HepG2 (cell line): ENCODE measurements around the gene DAPK1. TPM values are rescaled to one million over a fixed set of nuclear protein-coding genes. Genes with fewer than 3 reads are reported as not detected.

Source experiments
- ARHGAP35 ChIP-seq: sonication (generic); formaldehyde crosslinking; IDR thresholded peaks from 2 replicates; pipeline ENCODE4 v1.9.0; 2022; ENCODE audit warnings: mild to moderate bottlenecking, inconsistent platforms, moderate library complexity, missing genetic modification reagents, borderline replicate concordance
- ATF5 ChIP-seq: sonication (generic); formaldehyde crosslinking; IDR thresholded peaks from 2 replicates; pipeline ENCODE4 v1.4.0; 2020; ENCODE audit warnings: mild to moderate bottlenecking, low read depth, missing genetic modification reagents
- ATM ChIP-seq: fragments of 450-650 bp; IDR thresholded peaks from 2 replicates; pipeline ENCODE4 v1.7.1; 2017; ENCODE audit warnings: mild to moderate bottlenecking, borderline replicate concordance
- FOXK2 ChIP-seq: fragments of 450-650 bp; IDR thresholded peaks from 2 replicates; pipeline ENCODE4 v1.6.1; 2016
- GABPB1 ChIP-seq: IDR thresholded peaks from 2 replicates; pipeline ENCODE4 v1.6.1; 2016; ENCODE audit warnings: mild to moderate bottlenecking, missing genetic modification reagents, moderate library complexity, missing compliant biosample characterization
- GATA4 ChIP-seq: sonication (generic); IDR thresholded peaks from 2 replicates; pipeline ENCODE4 v1.6.1; 2016; ENCODE audit warnings: antibody characterized with exemption, low read depth, borderline replicate concordance
- KDM2A ChIP-seq: sonication (generic); formaldehyde crosslinking; IDR thresholded peaks from 2 replicates; pipeline ENCODE4 v1.4.0; 2020; ENCODE audit warnings: low read depth, missing genetic modification reagents, borderline replicate concordance
- KLF6 ChIP-seq: IDR thresholded peaks from 2 replicates; pipeline ENCODE4 v1.8.0; 2016; ENCODE audit warnings: missing biosample characterization, missing genetic modification reagents
- NFRKB ChIP-seq: fragments of 450-650 bp; IDR thresholded peaks from 2 replicates; pipeline ENCODE4 v1.6.1; 2017
- NONO ChIP-seq, 2 experiments: fragments of 450-650 bp in 1 of 2; sonication (generic) in 1 of 2; formaldehyde crosslinking in 1 of 2; IDR thresholded peaks in 1 of 2; conservative IDR thresholded peaks in 1 of 2; 2 replicates each; pipeline versions ENCODE4 v1.6.1 to v1.8.0; 2017 to 2022; ENCODE audit warnings: mild to moderate bottlenecking in 1 of 2, missing genetic modification reagents in 1 of 2, moderate library complexity in 1 of 2
- PRMT3 ChIP-seq: sonication (generic); formaldehyde crosslinking; IDR thresholded peaks from 2 replicates; pipeline ENCODE4 v1.8.1; 2022; ENCODE audit warnings: low read depth, mild to moderate bottlenecking, moderate library complexity, missing genetic modification reagents, borderline replicate concordance
- RORA ChIP-seq: sonication (generic); formaldehyde crosslinking; IDR thresholded peaks from 2 replicates; pipeline ENCODE4 v1.5.0; 2020; ENCODE audit warnings: mild to moderate bottlenecking, missing genetic modification reagents, moderate library complexity
- TOE1 ChIP-seq: sonication (generic); formaldehyde crosslinking; IDR thresholded peaks from 2 replicates; pipeline ENCODE4 v1.4.0; 2020; ENCODE audit warnings: mild to moderate bottlenecking, missing genetic modification reagents
- ZBTB14 ChIP-seq: sonication (generic); formaldehyde crosslinking; IDR thresholded peaks from 2 replicates; pipeline ENCODE4 v1.4.0; 2020; ENCODE audit warnings: missing genetic modification reagents
- ZHX1 ChIP-seq: sonication (generic); formaldehyde crosslinking; IDR thresholded peaks from 2 replicates; pipeline ENCODE4 v1.8.1; 2022; ENCODE audit warnings: low read depth, mild to moderate bottlenecking, missing genetic modification reagents
- ZNF792 ChIP-seq: IDR thresholded peaks from 2 replicates; pipeline ENCODE4 v1.6.1; 2016
- ZSCAN22 ChIP-seq: sonication (generic); formaldehyde crosslinking; IDR thresholded peaks from 2 replicates; pipeline ENCODE4 v1.4.0; 2020; ENCODE audit warnings: mild to moderate bottlenecking, missing genetic modification reagents
- polyA plus RNA-seq, 8 experiments: library from polyadenylated mRNA; depleted of rRNA in 3 of 8; stranded (reverse) in 7 of 8; unstranded in 1 of 8; fragments of >200 nt; fragmentation: Illumina TruSeq in 4 of 8; extraction: Trizol in 4 of 8; gene quantifications; 2 replicates each; pipeline versions ENCODE4 v1.2.1 to v1.2.3, GENCODE V29; 2011 to 2016; ENCODE audit warnings: low read depth in 4 of 8, missing spikeins in 1 of 8, mixed read lengths in 1 of 8; ENCODE audit not compliant: insufficient read depth in 1 of 8
- total RNA-seq, 5 experiments: library from RNA; depleted of rRNA; stranded (reverse); fragments of >200 nt; fragmentation: Illumina TruSeq; extraction: Trizol; gene quantifications; 2 replicates each; pipeline ENCODE4 v1.2.3, GENCODE V29; 2016; ENCODE audit warnings: low read depth in 1 of 5
- TF ChIP-seq, protein P1 (sequence below): sonication (generic); formaldehyde crosslinking; IDR thresholded peaks from 2 replicates; pipeline ENCODE4 v1.4.0; 2020; ENCODE audit warnings: missing genetic modification reagents
- TF ChIP-seq, protein P2 (sequence below): sonication (generic); formaldehyde crosslinking; IDR thresholded peaks from 2 replicates; pipeline ENCODE4 v1.8.0; 2022; ENCODE audit warnings: mild to moderate bottlenecking, missing genetic modification reagents, borderline replicate concordance
- TF ChIP-seq, protein P3 (sequence below): sonication (generic); formaldehyde crosslinking; IDR thresholded peaks from 2 replicates; pipeline ENCODE4 v1.5.0; 2020; ENCODE audit warnings: missing genetic modification reagents, mild to moderate bottlenecking, borderline replicate concordance

The DAPK1 gene
- total and polyA plus RNA-seq, 2 of the 13 experiments (the other 11 are each of a cell fraction or from before 2014, with no cell fraction given), result 35.7 to 35.9 TPM

DNA sequence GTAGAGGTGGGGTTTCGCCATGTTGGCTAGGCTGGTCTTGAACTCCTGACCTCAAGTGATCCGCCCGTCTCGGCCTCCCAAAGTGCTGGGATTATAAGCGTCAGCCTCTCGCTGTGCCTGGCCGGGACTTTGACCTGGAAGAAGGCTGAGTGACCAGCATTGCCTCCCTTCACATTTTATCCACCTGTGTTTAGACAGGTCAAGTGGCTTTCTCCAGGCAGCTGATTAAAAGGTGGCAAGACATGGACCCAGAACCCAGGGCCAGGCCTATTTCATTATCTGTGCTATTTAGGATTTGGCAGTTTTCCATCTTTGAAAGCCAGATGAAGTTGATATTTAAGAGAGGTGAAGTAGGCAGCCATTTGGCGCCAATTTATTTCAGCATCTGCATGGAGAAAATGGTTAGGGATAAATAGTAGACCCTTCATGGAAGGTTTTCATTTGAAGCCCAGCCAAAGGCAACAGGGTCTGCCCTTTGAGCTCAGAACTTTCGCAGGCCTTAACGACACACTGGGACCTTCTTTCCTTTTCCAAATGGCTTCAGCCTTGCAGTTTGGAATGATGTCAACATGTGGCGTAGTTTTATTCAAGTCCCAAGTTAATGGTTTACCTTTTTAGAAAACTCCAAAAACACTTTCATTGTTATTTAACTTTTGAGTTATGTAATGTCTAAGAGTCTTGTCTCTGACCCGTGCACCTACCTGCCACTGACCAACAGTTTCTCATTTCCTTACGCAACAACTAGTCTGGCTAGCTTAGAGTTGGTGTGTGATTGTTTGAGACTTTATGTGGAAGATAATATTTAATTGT is 8.4 kb downstream of the DAPK1 start (continued):
- peak; percentile 44; the same call in 1 of the 2 replicates for TF ChIP-seq TOE1 (CRISPR knock-in tag)
- TF ChIP-seq, protein P1, sequence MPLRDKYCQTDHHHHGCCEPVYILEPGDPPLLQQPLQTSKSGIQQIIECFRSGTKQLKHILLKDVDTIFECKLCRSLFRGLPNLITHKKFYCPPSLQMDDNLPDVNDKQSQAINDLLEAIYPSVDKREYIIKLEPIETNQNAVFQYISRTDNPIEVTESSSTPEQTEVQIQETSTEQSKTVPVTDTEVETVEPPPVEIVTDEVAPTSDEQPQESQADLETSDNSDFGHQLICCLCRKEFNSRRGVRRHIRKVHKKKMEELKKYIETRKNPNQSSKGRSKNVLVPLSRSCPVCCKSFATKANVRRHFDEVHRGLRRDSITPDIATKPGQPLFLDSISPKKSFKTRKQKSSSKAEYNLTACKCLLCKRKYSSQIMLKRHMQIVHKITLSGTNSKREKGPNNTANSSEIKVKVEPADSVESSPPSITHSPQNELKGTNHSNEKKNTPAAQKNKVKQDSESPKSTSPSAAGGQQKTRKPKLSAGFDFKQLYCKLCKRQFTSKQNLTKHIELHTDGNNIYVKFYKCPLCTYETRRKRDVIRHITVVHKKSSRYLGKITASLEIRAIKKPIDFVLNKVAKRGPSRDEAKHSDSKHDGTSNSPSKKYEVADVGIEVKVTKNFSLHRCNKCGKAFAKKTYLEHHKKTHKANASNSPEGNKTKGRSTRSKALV, result 0 out of 2 replicates have a peak, but pooled peaks have one; percentile 27
- TF ChIP-seq, protein P2, sequence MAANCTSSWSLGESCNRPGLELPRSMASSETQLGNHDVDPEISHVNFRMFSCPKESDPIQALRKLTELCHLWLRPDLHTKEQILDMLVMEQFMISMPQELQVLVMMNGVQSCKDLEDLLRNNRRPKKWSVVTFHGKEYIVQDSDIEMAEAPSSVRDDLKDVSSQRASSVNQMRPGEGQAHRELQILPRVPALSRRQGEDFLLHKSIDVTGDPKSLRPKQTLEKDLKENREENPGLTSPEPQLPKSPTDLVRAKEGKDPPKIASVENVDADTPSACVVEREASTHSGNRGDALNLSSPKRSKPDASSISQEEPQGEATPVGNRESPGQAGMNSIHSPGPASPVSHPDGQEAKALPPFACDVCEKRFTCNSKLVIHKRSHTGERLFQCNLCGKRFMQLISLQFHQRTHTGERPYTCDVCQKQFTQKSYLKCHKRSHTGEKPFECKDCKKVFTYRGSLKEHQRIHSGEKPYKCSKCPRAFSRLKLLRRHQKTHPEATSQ (CRISPR knock-in tag), result no peak; the same call in 1 of the 2 replicates
- TF ChIP-seq NFRKB, result no peak
- 0 out of 2 replicates have a peak, but pooled peaks have one; percentile 60 for TF ChIP-seq RORA
- TF ChIP-seq ZNF792, result peak; percentile 76; the same call in 1 of the 2 replicates
- no peak for TF ChIP-seq PRMT3 (CRISPR knock-in tag)
- TF ChIP-seq KDM2A (CRISPR knock-in tag), result no peak
- TF ChIP-seq GATA4, result no peak
- TF ChIP-seq, protein P3, sequence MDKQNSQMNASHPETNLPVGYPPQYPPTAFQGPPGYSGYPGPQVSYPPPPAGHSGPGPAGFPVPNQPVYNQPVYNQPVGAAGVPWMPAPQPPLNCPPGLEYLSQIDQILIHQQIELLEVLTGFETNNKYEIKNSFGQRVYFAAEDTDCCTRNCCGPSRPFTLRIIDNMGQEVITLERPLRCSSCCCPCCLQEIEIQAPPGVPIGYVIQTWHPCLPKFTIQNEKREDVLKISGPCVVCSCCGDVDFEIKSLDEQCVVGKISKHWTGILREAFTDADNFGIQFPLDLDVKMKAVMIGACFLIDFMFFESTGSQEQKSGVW, result no peak
- TF ChIP-seq ATM, result peak; percentile 43; the same call in 1 of the 2 replicates
- TF ChIP-seq KLF6 (CRISPR knock-in tag), result no peak
- TF ChIP-seq ARHGAP35 (CRISPR knock-in tag), result no peak
- TF ChIP-seq NONO (IDR thresholded peaks at IDR 0.05), result no peak
- no peak for TF ChIP-seq NONO (CRISPR knock-in tag; conservative IDR thresholded peaks at IDR 0.05)
- no peak for TF ChIP-seq ATF5 (CRISPR knock-in tag)
- no peak for TF ChIP-seq ZSCAN22 (CRISPR knock-in tag)
- TF ChIP-seq ZBTB14 (CRISPR knock-in tag), result no peak
- TF ChIP-seq GABPB1 (CRISPR knock-in tag), result no peak
- TF ChIP-seq ZHX1, result 0 out of 2 replicates have a peak, but pooled peaks have one; percentile 10
- peak; percentile 51; the same call in 1 of the 2 replicates for TF ChIP-seq FOXK2
